Transverse colon (tissue), 4 donors: ENCODE data around the gene SH3RF3. TPM values are rescaled to one million over a fixed set of nuclear protein-coding genes. Genes with fewer than 3 reads are reported as not detected.

ENCODE experiments used
- DNase-seq: peaks from one replicate; pipeline ENCODE4 v3.0.0-alpha.2; 2019
- H3K27ac ChIP-seq, 4 donors: fragments of 200-600 bp; sonication (generic); 2 replicates each; pipeline ENCODE4 v1.5.1; 2016 to 2018; ENCODE audit warnings: inconsistent platforms in 4 of 4
- H3K27me3 ChIP-seq: fragments of 200-600 bp; sonication (generic); 2 replicates; pipeline ENCODE4 v1.5.1; 2017; ENCODE audit warnings: inconsistent platforms
- H3K36me3 ChIP-seq, 4 donors: fragments of 200-600 bp; sonication (generic); 2 replicates each; pipeline ENCODE4 v1.5.1; 2017 to 2019; ENCODE audit warnings: inconsistent platforms in 4 of 4
- H3K4me1 ChIP-seq, 4 donors: fragments of 200-600 bp; sonication (generic); 2 replicates each; pipeline ENCODE4 v1.5.1; 2017 to 2020; ENCODE audit warnings: inconsistent platforms in 4 of 4
- H3K4me3 ChIP-seq, 4 donors: fragments of 200-600 bp; sonication (generic); 1 replicate in 1 of 4; 2 replicates in 3 of 4; pipeline versions ENCODE4 v1.5.1 to v1.6.1; 2017 to 2019; ENCODE audit warnings: inconsistent platforms in 4 of 4
- H3K9me3 ChIP-seq, 2 donors: fragments of 200-600 bp; sonication (generic); 2 replicates each; pipeline ENCODE4 v1.5.1; 2017 to 2019; ENCODE audit warnings: inconsistent platforms in 2 of 2
- EP300 ChIP-seq: sonication (generic); formaldehyde crosslinking; IDR thresholded peaks from one replicate; pipeline ENCODE4 v1.6.1; 2017; ENCODE audit warnings: antibody characterized with exemption, low read depth
- POLR2A ChIP-seq: fragments of 450-650 bp; IDR thresholded peaks from one replicate; pipeline ENCODE4 v1.6.1; 2016; ENCODE audit warnings: antibody characterized with exemption, mild to moderate bottlenecking, moderate library complexity
- POLR2AphosphoS5 ChIP-seq, 3 donors: sonication (generic); formaldehyde crosslinking; IDR thresholded peaks; one replicate each; pipeline ENCODE4 v1.6.1; 2016; ENCODE audit warnings: antibody characterized with exemption in 3 of 3
- WGBS, 2 donors: methylation state at CpG; one replicate each; pipeline ENCODE4 v1.1.5; 2018; ENCODE audit warnings: low coverage in 1 of 2; 5-methylcytosine and 5-hydroxymethylcytosine counted together
- in situ Hi-C, 4 donors: fragments of 200-750 bp; cut with MboI; loops; one replicate each; pipeline versions ENCODE4 v1.15.0 to v1.15.1; 2017; ENCODE audit warnings: low sequenced_read_pairs in 3 of 4, low pct_ligation_motif_present in 1 of 4, low pct_unique_long_range_greater_than_20kb in 1 of 4
- intact Hi-C: fragments of 100-400 bp; cut with DNase I; formaldehyde crosslinking; loops from one replicate; pipeline ENCODE4 v1.15.1; 2023; ENCODE audit warnings: low total_unique reads
- total RNA-seq, 4 donors: library from RNA; depleted of rRNA; stranded (reverse); fragments of >200 nt; gene quantifications; one replicate each; pipeline ENCODE4 v1.1.0, GENCODE V29; 2016
- TF ChIP-seq, protein P1 (sequence below), 5 experiments: fragments of 200-600 bp in 3 of 5; fragments of 450-650 bp in 2 of 5; sonication (generic) in 3 of 5; IDR thresholded peaks; 1 replicate in 2 of 5; 2 replicates in 3 of 5; pipeline ENCODE4 v1.5.1; 2016 to 2017; ENCODE audit warnings: antibody characterized with exemption in 5 of 5, inconsistent platforms in 3 of 5, mild to moderate bottlenecking in 2 of 5, moderate library complexity in 1 of 5

The SH3RF3 gene
- total RNA-seq, 4 donors from 2014 or later, result 1.9 to 8.8 (median 2.9) TPM

DNA sequence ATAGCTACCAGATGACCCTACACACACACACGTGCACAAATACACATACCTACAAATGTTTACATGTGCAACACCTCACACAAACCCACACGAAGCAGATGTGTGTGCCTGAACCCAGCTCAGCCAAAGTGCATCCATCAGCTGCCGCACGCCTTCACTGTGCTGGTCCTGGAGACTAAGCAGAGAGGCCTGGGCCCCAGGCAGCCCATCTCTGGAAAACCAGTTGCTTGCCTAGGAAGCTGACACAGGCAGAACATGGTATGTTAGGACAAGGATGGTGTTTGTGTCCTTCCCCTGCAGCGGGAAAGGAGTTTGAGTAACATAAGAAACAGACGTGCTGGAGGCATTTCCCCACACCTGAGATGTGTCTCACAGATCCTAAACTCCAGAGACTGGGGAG is 398.1 kb downstream of the SH3RF3 start:
- DNase-seq, result no peak
- 87 to 96% methylated on average over 4 to 6 of the region's 6 CpGs for WGBS, 2 donors
- peaks cover 0 to 6% (median 5%) of the 10 kb centered on the region in 4 donors for H3K4me1 ChIP-seq
- no peak overlapping the region for H3K27ac ChIP-seq
- no peaks in the 10 kb centered on the region for H3K36me3 ChIP-seq
- intact Hi-C loops (no loop called here), in situ Hi-C loops (no loop called here)
- TF ChIP-seq, protein P1, sequence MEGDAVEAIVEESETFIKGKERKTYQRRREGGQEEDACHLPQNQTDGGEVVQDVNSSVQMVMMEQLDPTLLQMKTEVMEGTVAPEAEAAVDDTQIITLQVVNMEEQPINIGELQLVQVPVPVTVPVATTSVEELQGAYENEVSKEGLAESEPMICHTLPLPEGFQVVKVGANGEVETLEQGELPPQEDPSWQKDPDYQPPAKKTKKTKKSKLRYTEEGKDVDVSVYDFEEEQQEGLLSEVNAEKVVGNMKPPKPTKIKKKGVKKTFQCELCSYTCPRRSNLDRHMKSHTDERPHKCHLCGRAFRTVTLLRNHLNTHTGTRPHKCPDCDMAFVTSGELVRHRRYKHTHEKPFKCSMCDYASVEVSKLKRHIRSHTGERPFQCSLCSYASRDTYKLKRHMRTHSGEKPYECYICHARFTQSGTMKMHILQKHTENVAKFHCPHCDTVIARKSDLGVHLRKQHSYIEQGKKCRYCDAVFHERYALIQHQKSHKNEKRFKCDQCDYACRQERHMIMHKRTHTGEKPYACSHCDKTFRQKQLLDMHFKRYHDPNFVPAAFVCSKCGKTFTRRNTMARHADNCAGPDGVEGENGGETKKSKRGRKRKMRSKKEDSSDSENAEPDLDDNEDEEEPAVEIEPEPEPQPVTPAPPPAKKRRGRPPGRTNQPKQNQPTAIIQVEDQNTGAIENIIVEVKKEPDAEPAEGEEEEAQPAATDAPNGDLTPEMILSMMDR (IDR thresholded peaks at IDR 0.05), result no peak
- TF ChIP-seq EP300 (no peak), POLR2AphosphoS5 (IDR thresholded peaks at IDR 0.05) (no peak), POLR2A (no peak)
- H3K9me3 ChIP-seq, result no peaks in the 10 kb centered on the region
- H3K4me3 ChIP-seq, result no peak overlapping the region
- no peaks in the 10 kb centered on the region for H3K27me3 ChIP-seq

- intact Hi-C loops (no loop called here), in situ Hi-C loops (no loop called here)
- TF ChIP-seq, protein P1 (IDR thresholded peaks at IDR 0.05), result no peak
- TF ChIP-seq EP300, result no peak
- no peak for TF ChIP-seq POLR2A
- no peak for TF ChIP-seq POLR2AphosphoS5 (IDR thresholded peaks at IDR 0.05)
- H3K27me3 ChIP-seq, result no peaks in the 10 kb centered on the region
- WGBS, 2 donors, result 67 to 89% methylated on average over 5 to 16 of the region's 16 CpGs
- H3K9me3 ChIP-seq, result no peaks in the 10 kb centered on the region
- H3K27ac ChIP-seq, result no peak overlapping the region
- H3K4me3 ChIP-seq, result no peak overlapping the region
- no peaks in the 10 kb centered on the region for H3K36me3 ChIP-seq
- peaks cover 0 to 6% (median 5%) of the 10 kb centered on the region in 4 donors for H3K4me1 ChIP-seq
- DNase-seq, result no peak
Observed at GRCh38 chr2:109527846-109528705, 399.1 kb downstream of the SH3RF3 start.

GRCh38 chr2:109528811-109529501 is 400.0 kb downstream of the SH3RF3 start:
- intact Hi-C loops, result no loop called here
- Histone ChIP-seq H3K27ac (no peak overlapping the region), H3K4me3 (no peak overlapping the region), H3K36me3 (no peaks in the 10 kb centered on the region), H3K4me1 (peaks cover 0 to 6% (median 5%) of the 10 kb centered on the region in 4 donors), H3K27me3 (no peaks in the 10 kb centered on the region), H3K9me3 (no peaks in the 10 kb centered on the region)
- DNase-seq, result no peak
- WGBS, 2 donors, result 89% methylated on average over 21 of the region's 21 CpGs; no CpG with 5 or more reads in 1 of the 2 donors
- TF ChIP-seq POLR2A (no peak), EP300 (no peak), POLR2AphosphoS5 (IDR thresholded peaks at IDR 0.05) (no peak)
- TF ChIP-seq, protein P1 (IDR thresholded peaks at IDR 0.05), result no peak
- in situ Hi-C loops, result no loop called here
